Stimulated activated CD4-positive, alpha-beta T cell treated with anti-CD3 and anti-CD28 coated beads, Interleukin-15, amount 100 ng/mL, for 24 hours (primary cell): ENCODE results near the gene POMGNT1.

Source experiments
- DNase-seq: peaks from one replicate; pipeline ENCODE4 v3.0.0-alpha.2; 2020

Gene POMGNT1

DNA sequence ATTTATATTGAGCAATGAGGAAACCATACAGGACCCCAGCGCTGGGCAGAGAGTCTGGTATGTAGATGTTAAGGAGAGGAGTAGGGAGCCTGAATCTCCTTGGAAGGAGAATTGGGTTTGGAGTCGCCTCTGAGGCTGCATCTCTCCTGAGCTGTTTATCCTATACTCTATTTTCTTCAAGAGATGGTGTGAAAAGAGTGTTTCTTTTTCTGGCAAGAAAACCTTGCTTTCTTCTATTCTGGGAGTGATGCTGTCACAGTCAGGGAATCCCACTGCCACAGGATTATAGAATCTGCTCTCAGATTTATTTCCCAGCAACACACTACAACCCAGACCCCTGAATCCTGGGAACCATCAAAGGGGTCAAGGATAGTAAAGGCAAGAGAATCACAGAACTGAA is 8.2 kb upstream of the POMGNT1 start:
- DNase-seq, result no peak

DNA sequence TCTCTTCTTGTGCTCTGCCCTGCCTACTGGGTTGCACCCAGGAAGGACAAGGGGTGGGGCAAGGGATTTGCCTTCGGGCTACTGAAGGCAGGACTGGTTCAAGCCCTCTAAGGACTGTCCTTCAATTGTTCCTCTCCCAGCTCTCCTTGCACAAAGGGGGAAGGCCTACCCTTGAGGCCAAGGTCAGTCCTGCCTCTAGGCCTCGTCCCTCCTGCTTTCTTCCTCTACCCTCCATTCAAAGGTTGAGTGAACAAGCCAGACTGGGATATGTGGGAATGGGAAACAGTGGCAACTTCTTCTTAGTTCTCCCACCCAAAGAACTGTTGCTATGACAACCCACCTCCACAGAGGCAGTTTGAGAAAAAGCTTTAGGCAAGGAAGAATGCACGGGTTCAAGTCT is 7.6 kb upstream of the POMGNT1 start:
- no peak for DNase-seq

- no peak for DNase-seq
These were observed 6.9 kb upstream of the POMGNT1 start for GRCh38 chr1:46205141-46205540.

DNA sequence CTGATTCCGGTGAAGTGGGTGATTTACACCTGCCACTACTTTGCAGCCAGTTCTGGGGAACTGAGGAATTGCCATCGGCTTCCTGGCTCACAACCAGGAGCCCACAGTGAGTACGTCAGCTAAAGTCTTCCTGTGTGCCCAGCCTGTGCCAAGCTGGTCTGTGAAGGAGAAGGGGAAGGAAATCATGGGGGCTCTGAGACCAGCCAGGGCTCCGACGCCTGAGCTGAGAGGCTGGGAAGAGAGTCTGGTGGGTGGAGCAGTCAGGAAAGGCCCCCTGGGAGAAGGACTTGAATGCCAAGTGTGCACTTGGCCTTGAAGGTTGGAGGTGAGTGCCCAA is 6.1 kb upstream of the POMGNT1 start:
- no peak for DNase-seq

DNA sequence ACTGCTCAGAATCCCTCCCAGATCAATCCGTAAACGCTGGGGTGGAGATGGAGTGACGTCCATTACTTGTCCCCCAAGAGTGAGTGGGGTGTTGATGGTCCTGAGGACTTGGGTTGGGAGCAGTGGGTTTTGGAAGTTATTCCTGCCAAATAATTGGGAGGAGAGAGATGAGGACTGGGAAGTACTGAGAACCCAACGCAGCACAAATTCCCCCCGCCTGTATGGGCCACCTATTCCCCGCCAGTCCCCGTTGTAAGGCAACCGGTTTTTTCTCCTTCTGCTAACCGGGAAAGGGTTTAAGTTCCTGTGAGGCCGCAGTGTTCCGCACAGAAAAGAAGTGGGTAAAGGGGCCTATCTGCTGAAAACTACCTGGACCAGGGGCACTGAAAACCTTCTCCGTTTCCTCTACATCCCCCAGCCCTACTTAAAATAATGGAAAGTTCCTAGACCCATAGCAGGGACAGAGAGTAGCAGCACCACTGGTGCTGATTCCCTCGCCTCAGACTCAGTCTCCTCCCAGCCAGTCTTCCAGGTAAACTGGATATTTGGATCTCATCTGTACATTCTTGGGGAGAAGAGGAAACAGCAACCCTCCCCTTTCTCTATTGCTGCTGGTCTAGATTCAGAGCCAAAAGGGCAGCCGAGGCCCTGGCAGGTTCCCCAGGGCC is 5.6 kb upstream of the POMGNT1 start:
- DNase-seq, result no peak

GRCh38 chr1:46199233-46199749 is 1.1 kb upstream of the POMGNT1 start:
- DNase-seq, result no peak

DNA sequence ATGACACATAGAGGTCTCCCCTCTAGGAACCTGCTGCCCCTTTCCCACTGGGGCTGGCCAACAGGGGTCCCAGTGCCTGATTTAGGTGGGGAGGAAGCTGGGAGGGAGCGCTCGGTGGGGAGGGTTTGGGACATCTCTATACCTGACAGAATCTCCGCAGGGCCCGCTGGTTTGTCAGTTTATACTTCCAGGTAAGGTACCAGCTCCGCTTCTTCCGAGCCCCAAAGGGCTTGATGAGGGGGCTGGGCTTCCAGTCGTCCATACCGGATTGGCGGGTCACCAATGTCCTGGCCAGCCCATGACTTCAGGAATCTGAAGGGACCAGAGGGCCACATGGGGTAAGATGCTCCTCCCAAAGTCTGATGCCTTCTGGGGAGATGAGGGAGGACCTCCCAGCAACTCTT is 672 bp downstream of the POMGNT1 start:
- DNase-seq, result no peak

DNA sequence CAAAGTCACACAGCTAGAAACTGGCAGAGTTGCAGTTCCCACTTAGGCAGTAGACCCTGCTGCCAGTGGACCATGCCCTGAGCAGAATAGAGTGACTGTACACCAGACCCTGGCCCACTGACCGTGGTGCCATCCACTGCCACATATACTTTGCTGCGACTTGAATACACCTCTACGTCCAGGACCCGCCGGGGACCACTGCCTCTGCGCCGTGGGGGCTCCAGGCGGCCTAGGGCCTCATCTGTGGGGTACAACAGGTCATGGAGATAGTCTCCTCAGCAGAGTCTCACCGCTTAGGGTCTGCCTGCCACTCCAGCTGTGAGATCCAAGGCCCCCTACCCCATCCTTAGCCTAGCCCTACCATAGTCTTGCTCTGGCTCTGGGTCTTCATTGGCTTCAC is 1.6 kb downstream of the POMGNT1 start:
- no peak for DNase-seq

DNA sequence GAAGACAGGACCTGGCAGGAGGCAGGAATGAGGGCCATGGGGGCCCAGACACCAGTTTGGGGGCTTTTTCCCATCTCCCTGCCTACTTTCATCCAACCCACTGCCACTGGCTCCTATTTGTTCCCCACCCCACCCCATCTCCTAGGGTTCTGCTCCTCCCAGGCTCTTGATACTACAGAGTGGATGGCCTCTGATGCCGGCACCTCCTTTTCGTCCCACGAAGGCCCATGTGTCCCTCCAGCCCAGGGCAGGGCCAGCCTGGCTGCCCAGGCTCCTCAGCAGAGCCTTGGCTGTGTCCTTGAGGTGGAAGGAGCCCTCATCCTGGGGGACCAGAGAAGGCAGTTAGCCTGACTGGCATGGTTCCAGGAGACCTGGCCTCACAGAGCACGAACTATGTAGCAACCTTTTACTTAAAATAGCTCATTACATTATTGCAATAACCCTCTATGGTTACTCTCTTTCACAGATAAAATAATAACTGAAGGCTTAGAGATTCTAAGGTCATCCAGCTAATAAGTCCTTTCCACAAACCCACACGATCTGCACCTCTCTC is 3.5 kb downstream of the POMGNT1 start:
- DNase-seq, result no peak

- DNase-seq, result no peak
These were observed 4.2 kb downstream of the POMGNT1 start for GRCh38 chr1:46193984-46194570.

DNA sequence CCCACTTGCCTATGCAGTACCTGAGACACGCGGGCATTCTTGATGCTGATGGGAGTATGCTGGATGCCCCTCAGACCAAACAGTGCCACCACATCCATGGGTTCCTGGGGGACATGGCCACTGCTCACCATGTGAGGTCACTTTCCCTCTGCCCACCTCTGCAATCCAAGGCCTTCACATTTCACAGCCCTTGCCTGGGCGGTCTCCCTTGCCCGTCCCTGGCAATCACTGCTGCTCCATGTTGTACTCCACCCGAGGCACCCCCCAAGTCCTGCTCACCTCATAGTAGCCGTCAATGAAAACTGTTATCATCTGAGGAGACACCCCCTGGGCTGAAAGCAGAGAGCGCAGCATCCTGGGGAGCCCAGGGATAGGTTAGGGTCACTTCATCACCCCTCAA is 4.9 kb downstream of the POMGNT1 start:
- no peak for DNase-seq

DNA sequence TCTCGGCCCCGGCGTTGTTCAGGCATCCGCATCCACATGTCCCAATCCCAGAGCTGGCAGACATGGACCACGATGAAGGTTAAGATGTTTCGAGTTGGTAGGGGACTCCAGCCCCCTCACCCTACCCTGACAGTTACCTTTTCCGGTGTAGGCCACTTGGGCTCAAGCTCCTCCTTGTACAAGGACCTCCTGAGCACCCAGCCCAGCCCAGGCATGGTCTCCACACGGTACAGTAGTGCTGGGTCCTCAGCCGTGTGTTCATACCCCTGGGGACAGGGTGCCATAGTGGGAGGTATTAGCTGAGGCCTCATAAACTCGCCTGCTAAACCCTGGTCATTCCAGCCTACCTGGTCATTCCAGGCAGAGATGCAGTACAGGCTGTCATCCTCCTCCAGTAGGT is 6.1 kb downstream of the POMGNT1 start:
- DNase-seq, result no peak

DNA sequence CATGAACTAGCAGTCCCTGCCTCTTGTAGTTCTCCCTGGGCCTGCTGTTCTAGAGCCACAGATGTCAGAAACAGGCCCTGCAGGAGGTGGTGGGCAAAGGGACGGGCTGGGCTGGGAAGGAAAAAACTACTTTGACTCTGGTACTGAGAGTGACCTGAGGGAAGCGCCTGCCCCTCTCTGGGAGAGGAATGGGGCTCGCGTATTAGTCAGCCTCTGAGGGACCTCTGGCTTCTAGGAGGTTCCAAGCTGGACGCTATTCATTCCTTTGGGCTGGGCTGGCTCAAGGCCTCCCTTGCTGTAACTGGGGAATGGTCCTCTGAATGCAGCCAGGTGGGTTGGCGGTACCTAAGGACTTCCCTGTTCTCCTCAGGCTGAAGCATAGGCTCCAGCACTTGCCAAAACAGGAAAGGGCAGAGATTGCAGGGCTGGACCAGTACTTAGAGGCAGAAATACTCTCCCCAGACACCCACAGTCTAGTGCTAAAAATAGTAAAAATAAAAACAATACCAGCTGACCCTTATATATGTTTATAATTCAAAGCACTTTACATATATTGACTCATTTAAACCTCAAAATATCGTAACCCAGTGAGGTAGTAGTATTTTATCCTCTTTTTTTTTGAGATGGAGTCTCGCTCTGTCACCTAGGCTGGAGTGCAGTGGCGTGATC is 7.1 kb downstream of the POMGNT1 start:
- DNase-seq, result no peak

GRCh38 chr1:46190539-46190938 is 7.7 kb downstream of the POMGNT1 start:
- DNase-seq, result no peak

DNA sequence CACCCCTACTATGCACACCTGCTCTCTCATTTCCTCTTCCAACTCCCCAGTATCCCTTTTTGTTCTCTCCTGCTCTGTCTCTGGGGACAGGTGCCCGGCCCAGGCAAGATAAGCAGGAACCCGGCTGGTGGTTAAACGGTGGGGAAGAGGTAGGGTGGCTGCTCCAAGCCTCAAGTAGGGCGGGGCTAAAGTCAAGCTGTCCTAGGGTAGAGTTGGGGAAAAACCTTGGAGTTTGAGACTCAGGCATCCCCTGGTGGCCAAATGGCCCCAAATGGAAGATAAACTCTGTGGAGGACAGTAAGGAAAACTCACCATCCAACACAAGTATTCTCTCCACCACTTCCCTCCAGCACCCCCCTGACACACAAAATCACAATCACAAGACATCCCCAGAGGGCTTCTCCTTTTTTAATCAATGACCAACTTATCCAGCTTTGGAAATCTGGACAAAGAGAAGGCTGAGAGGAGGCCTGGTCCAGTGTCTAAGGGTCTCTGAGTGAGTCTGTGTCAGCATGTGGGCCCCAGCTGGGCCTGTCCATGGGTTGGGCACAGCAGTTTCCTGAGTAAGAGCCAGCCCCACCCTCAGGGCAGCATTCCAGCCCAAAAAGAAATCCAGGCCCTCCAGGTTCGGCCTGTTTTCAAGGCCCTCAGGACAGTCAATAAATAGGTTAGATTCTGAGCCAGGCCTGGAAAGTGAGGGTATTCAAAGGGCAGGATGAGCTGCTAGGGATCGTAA is 9.8 kb downstream of the POMGNT1 start:
- DNase-seq, result no peak

GRCh38 chr1:46187106-46187869 is 10.9 kb downstream of the POMGNT1 start:
- no peak for DNase-seq

GRCh38 chr1:46186076-46186475 is 12.2 kb downstream of the POMGNT1 start:
- DNase-seq, result no peak

GRCh38 chr1:46184920-46185658 is 13.1 kb downstream of the POMGNT1 start:
- peak; percentile 76 for DNase-seq

- no peak for DNase-seq
These were observed 14.2 kb downstream of the POMGNT1 start for GRCh38 chr1:46183926-46184557.

DNA sequence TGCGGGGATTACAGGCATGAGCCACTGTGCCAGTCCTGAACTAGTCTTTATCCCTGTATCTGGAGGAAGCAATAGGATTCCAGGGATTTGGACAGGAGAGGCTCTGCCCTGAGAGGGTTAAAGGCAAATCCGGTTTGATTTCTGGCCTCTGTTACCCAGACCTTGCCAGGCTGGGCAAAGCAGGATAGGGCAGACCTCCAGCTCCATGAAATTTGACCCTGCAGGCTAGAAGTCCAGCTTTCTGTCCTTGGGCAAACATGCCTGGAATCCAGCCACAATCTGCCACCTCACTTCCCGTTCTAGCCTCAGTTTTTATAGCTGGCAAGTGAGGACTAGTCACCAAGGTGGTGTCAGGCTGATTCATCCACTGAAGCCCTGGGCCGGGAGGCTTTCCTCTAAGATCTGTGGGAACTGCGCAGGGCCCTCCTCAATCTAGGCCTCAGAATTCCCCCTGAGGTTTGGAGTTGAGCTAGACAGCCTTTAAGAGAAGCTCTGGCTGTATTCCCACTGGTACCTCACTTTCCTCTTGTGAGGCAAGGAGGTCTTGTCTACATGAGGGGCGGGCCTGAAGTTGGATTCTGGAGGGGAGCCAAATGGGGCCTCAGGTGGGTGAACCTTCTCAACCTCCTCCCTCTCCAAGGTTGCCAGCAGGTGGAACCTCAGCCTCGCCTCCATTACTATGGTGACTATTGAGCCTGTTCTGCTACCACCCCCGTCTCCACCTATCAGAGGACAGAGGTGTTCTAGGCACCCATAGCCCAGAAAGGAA is 15.0 kb downstream of the POMGNT1 start:
- no peak for DNase-seq
